ENCODE results near the gene TMEM87A.

- TF ChIP-seq POLR2A (IDR thresholded peaks at IDR 0.05; ENCODE audit: low read depth, low read length) (no peak), MAFK (IDR thresholded peaks at IDR 0.05; ENCODE audit: low read depth, low read length) (no peak), CTCF (conservative IDR thresholded peaks at IDR 0.05; ENCODE audit: low read depth, low read length) (no peak), MAZ (IDR thresholded peaks at IDR 0.05; ENCODE audit: borderline replicate concordance, low read depth, low read length) (no peak), SMC3 (IDR thresholded peaks at IDR 0.05; ENCODE audit: low read depth, low read length) (no peak), RAD21 (IDR thresholded peaks at IDR 0.05; ENCODE audit: low read length) (no peak), NFE2L2 (IDR thresholded peaks at IDR 0.05; ENCODE audit: low read depth, low read length) (no peak), RFX5 (IDR thresholded peaks at IDR 0.05; ENCODE audit: low read depth, low read length) (no peak), RCOR1 (IDR thresholded peaks at IDR 0.05; ENCODE audit: insufficient replicate concordance, low read length) (no peak), CEBPB (IDR thresholded peaks at IDR 0.05; ENCODE audit: low read depth, low read length) (no peak), BHLHE40 (IDR thresholded peaks at IDR 0.05; ENCODE audit: low read depth, low read length) (no peak), USF2 (IDR thresholded peaks at IDR 0.05; ENCODE audit: low read depth, low read length) (no peak), MXI1 (IDR thresholded peaks at IDR 0.05; ENCODE audit: borderline replicate concordance, low read depth, low read length) (no peak), FOS (IDR thresholded peaks at IDR 0.05; ENCODE audit: low read depth, low read length) (no peak)
Measured at GRCh38 chr15:42283671-42284070, 10.4 kb upstream of the TMEM87A start.

Measured in IMR-90 (cell line).